Gastrocnemius medialis (tissue), 4 donors: ENCODE data around the gene PRPF40B. TPM values are rescaled to one million over a fixed set of nuclear protein-coding genes. Genes with fewer than 3 reads are reported as not detected.

ENCODE experiments used
- ATAC-seq, 2 donors: fragments of 150-250 bp; one replicate each; pipeline ENCODE4 v1.9.1; 2016
- DNase-seq, 2 donors: peaks; one replicate each; pipeline ENCODE4 v3.0.0-alpha.2; 2019
- H3K27ac ChIP-seq, 4 donors: fragments of 200-600 bp; sonication (generic); 1 replicate in 1 of 4; 2 replicates in 3 of 4; pipeline ENCODE4 v1.5.1; 2016 to 2018; ENCODE audit warnings: mild to moderate bottlenecking in 2 of 4, moderate library complexity in 1 of 4
- H3K27me3 ChIP-seq, 3 donors: fragments of 200-600 bp; sonication (generic) in 2 of 3; 1 replicate in 1 of 3; 2 replicates in 2 of 3; pipeline versions ENCODE4 v1.5.1 to v1.6.0; 2016 to 2019; ENCODE audit warnings: mild to moderate bottlenecking in 1 of 3, moderate library complexity in 1 of 3
- H3K36me3 ChIP-seq, 2 donors: fragments of 200-600 bp; sonication (generic) in 1 of 2; one replicate each; pipeline ENCODE4 v1.5.1; 2017 to 2018
- H3K4me1 ChIP-seq, 2 donors: fragments of 200-600 bp; sonication (generic) in 1 of 2; one replicate each; pipeline ENCODE4 v1.5.1; 2016 to 2017; ENCODE audit warnings: mild to moderate bottlenecking in 2 of 2
- H3K4me3 ChIP-seq, 4 donors: fragments of 200-600 bp; sonication (generic) in 3 of 4; 1 replicate in 1 of 4; 2 replicates in 3 of 4; pipeline ENCODE4 v1.5.1; 2016 to 2019; ENCODE audit warnings: mild to moderate bottlenecking in 2 of 4
- H3K9me3 ChIP-seq, 3 donors: fragments of 200-600 bp; sonication (generic) in 2 of 3; 1 replicate in 1 of 3; 2 replicates in 2 of 3; pipeline ENCODE4 v1.5.1; 2016 to 2019
- CTCF ChIP-seq, 5 experiments: fragments of 450-650 bp in 3 of 5; fragments of 200-600 bp in 2 of 5; sonication (generic) in 2 of 5; IDR thresholded peaks in 4 of 5; conservative IDR thresholded peaks in 1 of 5; 1 replicate in 4 of 5; 2 replicates in 1 of 5; pipeline ENCODE4 v1.5.1; 2016 to 2019; ENCODE audit warnings: antibody characterized with exemption in 5 of 5, mild to moderate bottlenecking in 3 of 5, moderate library complexity in 3 of 5
- POLR2A ChIP-seq, 2 donors: fragments of 450-650 bp; IDR thresholded peaks; one replicate each; pipeline ENCODE4 v1.6.1; 2017; ENCODE audit warnings: antibody characterized with exemption in 2 of 2, mild to moderate bottlenecking in 2 of 2, moderate library complexity in 2 of 2
- in situ Hi-C, 4 donors: fragments of 200-750 bp; cut with MboI; loops; one replicate each; pipeline versions ENCODE4 v1.15.0 to v1.8.0; 2017; ENCODE audit warnings: low sequenced_read_pairs in 4 of 4
- intact Hi-C: fragments of 100-400 bp; cut with DNase I; formaldehyde crosslinking; loops from one replicate; pipeline ENCODE4 v1.15.1; 2023; ENCODE audit warnings: low total_unique reads
- total RNA-seq, 4 donors: library from RNA; depleted of rRNA; stranded (reverse); fragments of >200 nt; gene quantifications; one replicate each; pipeline versions ENCODE4 v1.1.0 to v1.2.3, GENCODE V29; 2016

PRPF40B gene
- total RNA-seq, 4 donors from 2014 or later, result 17.6 to 21.3 (median 20.2) TPM

- in situ Hi-C loops, result no loop called here
- ATAC-seq, result no peak
- intact Hi-C loops, result no loop called here
Observed at GRCh38 chr12:49693931-49694444, 70.6 kb downstream of the PRPF40B start.

More at GRCh38 chr12:49693931-49694444, 70.6 kb downstream of the PRPF40B start:
- no peaks in the 10 kb centered on the region for H3K27me3 ChIP-seq
- H3K4me1 ChIP-seq, result peaks cover 21 to 40% of the 10 kb centered on the region in 2 donors
- no peaks in the 10 kb centered on the region for H3K36me3 ChIP-seq
- H3K27ac ChIP-seq, result no peak overlapping the region
- no peak overlapping the region for H3K4me3 ChIP-seq
- no peak for DNase-seq
- TF ChIP-seq CTCF (IDR thresholded peaks at IDR 0.05 in 4 of 5, conservative IDR thresholded peaks at IDR 0.05 in 1 of 5), result no peak
- no peak for TF ChIP-seq POLR2A (IDR thresholded peaks at IDR 0.05)
- H3K9me3 ChIP-seq, result no peaks in the 10 kb centered on the region

Other genes with a start within 250 kb of the PRPF40B start
- gene KCNH3, start 84.5 kb upstream of the PRPF40B start, total RNA-seq, result not detected
- gene MCRS1, start 55.4 kb upstream of the PRPF40B start, total RNA-seq, result 10 to 100 TPM; 28.7 to 62.0 (median 34.6) TPM
- gene FAM186B, start 17.9 kb upstream of the PRPF40B start, total RNA-seq, result 1 to 10 TPM in 1 of 4 donors, under 1 TPM in 3; 0.31 to 1.0 (median 0.70) TPM
- 1 to 10 TPM; 2.0 to 5.5 (median 4.9) TPM for gene FMNL3, start 83.8 kb downstream of the PRPF40B start, total RNA-seq
- gene TMBIM6, start 118.0 kb downstream of the PRPF40B start, total RNA-seq, result 100 to 1,000 TPM; 181 to 310 (median 224) TPM
- gene NCKAP5L, start 204.9 kb downstream of the PRPF40B start, total RNA-seq, result 10 to 100 TPM in 3 of 4 donors, 1 to 10 TPM in 1; 8.4 to 15.5 (median 10.4) TPM
- 1 to 10 TPM; 1.2 to 2.7 (median 2.3) TPM for gene BCDIN3D, start 219.5 kb downstream of the PRPF40B start, total RNA-seq